Heart right ventricle (tissue), 16 donors: ENCODE data around the gene TENT4B. TPM values are rescaled to one million over a fixed set of nuclear protein-coding genes. Genes with fewer than 3 reads are reported as not detected.

Source experiments
- ATAC-seq, 8 donors: fragments of 200-7000 bp; cut with Tn5 transposase; one replicate each; pipeline ENCODE4 v1.9.1; 2020; ENCODE audit warnings: mild to moderate bottlenecking in 8 of 8, moderate library complexity in 8 of 8, moderate number of reproducible peaks in 1 of 8
- DNase-seq, 2 donors: peaks; one replicate each; pipeline ENCODE4 v3.0.0-alpha.2; 2020
- H3K27ac ChIP-seq, 10 donors: fragments of 200-600 bp; sonication (generic) in 2 of 10; one replicate each; pipeline versions ENCODE4 v1.5.0 to v1.8.0; 2020 to 2022; ENCODE audit warnings: mild to moderate bottlenecking in 3 of 10
- H3K27me3 ChIP-seq, 7 donors: fragments of 200-600 bp; one replicate each; pipeline ENCODE4 v1.8.0; 2021 to 2022; ENCODE audit warnings: mild to moderate bottlenecking in 2 of 7
- H3K36me3 ChIP-seq, 9 donors: fragments of 200-600 bp; sonication (generic) in 1 of 9; one replicate each; pipeline versions ENCODE4 v1.5.0 to v1.8.0; 2020 to 2022; ENCODE audit warnings: mild to moderate bottlenecking in 2 of 9
- H3K4me1 ChIP-seq, 9 donors: fragments of 200-600 bp; sonication (generic) in 1 of 9; one replicate each; pipeline versions ENCODE4 v1.5.0 to v1.8.0; 2020 to 2022; ENCODE audit warnings: mild to moderate bottlenecking in 4 of 9
- H3K4me3 ChIP-seq, 10 donors: fragments of 200-600 bp; sonication (generic) in 2 of 10; one replicate each; pipeline versions ENCODE4 v1.5.0 to v1.8.0; 2020 to 2022; ENCODE audit warnings: mild to moderate bottlenecking in 7 of 10, moderate library complexity in 2 of 10
- H3K9me3 ChIP-seq, 11 donors: fragments of 200-600 bp in 10 of 11; sonication (generic) in 2 of 11; one replicate each; pipeline versions ENCODE4 v1.5.0 to v1.8.0; 2013 to 2022; ENCODE audit warnings: mild to moderate bottlenecking in 2 of 11, control low read depth in 1 of 11, moderate library complexity in 1 of 11
- CTCF ChIP-seq, 9 donors: fragments of 200-600 bp; sonication (generic) in 2 of 9; IDR thresholded peaks; one replicate each; pipeline versions ENCODE4 v1.5.0 to v1.8.0; 2021 to 2022; ENCODE audit warnings: antibody characterized with exemption in 9 of 9, mild to moderate bottlenecking in 5 of 9, moderate library complexity in 1 of 9
- WGBS, 2 donors: extraction: QIAGEN DNeasy Blood & Tissue Kit; methylation state at CpG; one replicate each; pipeline ENCODE4 v1.1.7; 2013; ENCODE audit warnings: inconsistent platforms in 1 of 2; 5-methylcytosine and 5-hydroxymethylcytosine counted together
- intact Hi-C, 10 donors: fragments of 100-400 bp; cut with DNase I; formaldehyde crosslinking; loops; one replicate each; pipeline versions ENCODE4 v1.11.1 to v1.14.2; 2022
- polyA plus RNA-seq, 2 donors: library from polyadenylated mRNA; stranded (reverse); fragments of 200-250 nt; gene quantifications; one replicate each; pipeline ENCODE4 v1.2.3, GENCODE V29; 2013
- total RNA-seq, 10 donors: library from RNA; stranded (reverse); fragmentation: NEBNext Ultra II Directional in 3 of 10; extraction: Animal tissue kit (Norgen Biotek cat#: 25700) in 3 of 10; gene quantifications; one replicate each; pipeline versions ENCODE4 v1.2.1 to v1.2.4, GENCODE V29; 2021 to 2023
- donor health status: Arrhythmogenic right ventricular cardiomyopathy.
- donor health status: ischemic (EF 13 %, LVEDD 7.1; RV severe dilation, severe dysfunction).
- donor health status: healthy with polysubstance abuse.
- donor health status: DM: no; HTN: yes; CAD: no.
- donor health status: DM: no; HTN: no; CAD: no.
- donor health status: ischemic (EF 25% LVEDD 6.9; RV normal size, moderate dysfunction).
- donor health status: ischemic (EF 25% LVEDD 5.7; RV mildly dilated, moderate dysfunction).
- donor health status: healthy.
- donor health status: DM: yes; HTN: yes; CAD: no.
- donor health status: Ischemic cardiomyopathy.
- donor health status: ischemic (EF 35%, LVEDD 5.7; RV mildly dilated, moderate dysfunction).
- donor health status: nonischemic (EF 11% LVEDD 7.7; RV severe dilation, severe dysfunction).
- donor health status: DM: yes; HTN: yes; CAD: no.
- donor health status: PGD.
- donor health status: ischemic (EF 29% LVEDD 5.4; RV normal size, mild dysfunction).
- donor health status: nonischemic (EF 23%, LVEDD 6.1; RV moderate dilation, normal function).

TENT4B gene
- total and polyA plus RNA-seq, 12 donors = 2.7 to 8.6 (median 6.4) TPM

GRCh38 chr16:50172195-50172922 lies 19.3 kb downstream of the TENT4B start:
- DNase-seq (no peak), ATAC-seq (no peak)
- Histone ChIP-seq H3K27ac (no peak overlapping the region), H3K4me3 (no peak overlapping the region), H3K9me3 (peaks cover 0 to 7% (median 4%) of the 10 kb centered on the region in 11 donors), H3K36me3 (peaks cover 0 to 7% (median 0%) of the 10 kb centered on the region in 9 donors), H3K4me1 (peaks cover 0 to 45% (median 15%) of the 10 kb centered on the region in 9 donors), H3K27me3 (no peaks in the 10 kb centered on the region)
- TF ChIP-seq CTCF (IDR thresholded peaks at IDR 0.05) = no peak
- intact Hi-C loops = no loop called here
- 69 to 71% methylated on average over 4 of the region's 4 CpGs for WGBS, 2 donors

GRCh38 chr16:50173316-50173715 lies 20.2 kb downstream of the TENT4B start:
- peaks cover 0 to 10% (median 5%) of the 10 kb centered on the region in 11 donors for H3K9me3 ChIP-seq
- peaks cover 0 to 7% (median 0%) of the 10 kb centered on the region in 9 donors for H3K36me3 ChIP-seq
- no peak overlapping the region for H3K27ac ChIP-seq
- TF ChIP-seq CTCF (IDR thresholded peaks at IDR 0.05) = no peak
- ATAC-seq = no peak
- 86 to 87% methylated on average over 5 of the region's 5 CpGs for WGBS, 2 donors
- H3K4me3 ChIP-seq = no peak overlapping the region
- intact Hi-C loops = no loop called here
- H3K4me1 ChIP-seq = peaks cover 0 to 35% (median 5%) of the 10 kb centered on the region in 9 donors
- no peaks in the 10 kb centered on the region for H3K27me3 ChIP-seq
- no peak for DNase-seq

- H3K27me3 ChIP-seq = no peaks in the 10 kb centered on the region
- no peak overlapping the region for H3K4me3 ChIP-seq
- peaks cover 0 to 10% (median 5%) of the 10 kb centered on the region in 11 donors for H3K9me3 ChIP-seq
- DNase-seq = no peak
- no peak for TF ChIP-seq CTCF (IDR thresholded peaks at IDR 0.05)
- peaks cover 0 to 17% (median 4%) of the 10 kb centered on the region in 9 donors for H3K4me1 ChIP-seq
- WGBS, 2 donors = 73 to 82% methylated on average over 1 of the region's 1 CpG
- ATAC-seq = no peak
- no peak overlapping the region for H3K27ac ChIP-seq
- intact Hi-C loops = no loop called here
- H3K36me3 ChIP-seq = peaks cover 0 to 7% (median 0%) of the 10 kb centered on the region in 9 donors
Observed at GRCh38 chr16:50178491-50178941, 25.4 kb downstream of the TENT4B start.

- no peaks in the 10 kb centered on the region for H3K27me3 ChIP-seq
- no peak for ATAC-seq
- H3K9me3 ChIP-seq = peaks cover 0 to 2% (median 0%) of the 10 kb centered on the region in 11 donors
- peaks cover 0 to 37% (median 11%) of the 10 kb centered on the region in 9 donors for H3K4me1 ChIP-seq
- DNase-seq = no peak
- intact Hi-C loops = no loop called here
- H3K36me3 ChIP-seq = no peaks in the 10 kb centered on the region
- no peak for TF ChIP-seq CTCF (IDR thresholded peaks at IDR 0.05)
- H3K27ac ChIP-seq = no peak overlapping the region
- no peak overlapping the region for H3K4me3 ChIP-seq
Observed at GRCh38 chr16:50182441-50182840, 29.3 kb downstream of the TENT4B start.
